Uterus (tissue), 4 donors: Measurements from ENCODE around the gene FAM83B. TPM values are rescaled to one million over a fixed set of nuclear protein-coding genes. Genes with fewer than 3 reads are reported as not detected.
"Not testable (repeated sequence)": the region's sequence is repeated elsewhere in the genome, so short reads cannot be mapped to it uniquely, and the experiment has no call there.

Experiments used
- DNase-seq, 2 donors: peaks; one replicate each; pipeline ENCODE4 v3.0.0-alpha.2; 2019 to 2020
- H3K27ac ChIP-seq, 2 donors: fragments of 200-600 bp; sonication (generic); 1 replicate in 1 of 2; 2 replicates in 1 of 2; pipeline ENCODE4 v1.5.1; 2016 to 2018
- H3K27me3 ChIP-seq, 2 donors: fragments of 200-600 bp; sonication (generic); one replicate each; pipeline ENCODE4 v1.5.1; 2018 to 2019; ENCODE audit warnings: control low read depth in 1 of 2
- H3K36me3 ChIP-seq, 2 donors: fragments of 200-600 bp; sonication (generic); one replicate each; pipeline ENCODE4 v1.5.1; 2019; ENCODE audit warnings: control low read depth in 1 of 2
- H3K4me1 ChIP-seq, 2 donors: fragments of 200-600 bp; sonication (generic); one replicate each; pipeline ENCODE4 v1.5.1; 2018 to 2019; ENCODE audit warnings: control low read depth in 1 of 2
- H3K4me3 ChIP-seq, 2 donors: fragments of 200-600 bp; sonication (generic); 1 replicate in 1 of 2; 2 replicates in 1 of 2; pipeline ENCODE4 v1.5.1; 2018 to 2019; ENCODE audit warnings: mild to moderate bottlenecking in 1 of 2
- H3K9me3 ChIP-seq, 2 donors: fragments of 200-600 bp; sonication (generic); one replicate each; pipeline ENCODE4 v1.5.1; 2019; ENCODE audit warnings: control low read depth in 1 of 2
- CTCF ChIP-seq, 4 experiments: fragments of 200-600 bp in 2 of 4; fragments of 450-650 bp in 2 of 4; sonication (generic) in 2 of 4; IDR thresholded peaks; one replicate each; pipeline ENCODE4 v1.5.1; 2016 to 2019; ENCODE audit warnings: antibody characterized with exemption in 4 of 4, mild to moderate bottlenecking in 2 of 4, moderate library complexity in 1 of 4
- POLR2A ChIP-seq, 2 donors: fragments of 450-650 bp; IDR thresholded peaks; one replicate each; pipeline ENCODE4 v1.6.1; 2016; ENCODE audit warnings: antibody characterized with exemption in 2 of 2, mild to moderate bottlenecking in 1 of 2, moderate library complexity in 1 of 2
- intact Hi-C: fragments of 100-400 bp; cut with DNase I; formaldehyde crosslinking; loops from one replicate; pipeline ENCODE4 v1.15.1; 2023; ENCODE audit warnings: low total_unique reads
- total RNA-seq, 4 donors: library from RNA; depleted of rRNA in 3 of 4; stranded (reverse); fragments of >200 nt in 3 of 4; gene quantifications; one replicate each; pipeline versions ENCODE4 v1.1.0 to v1.2.4, GENCODE V29; 2014 to 2023
- donor health status: DM: yes; HTN: yes; CAD: no.

FAM83B gene
- total RNA-seq, 4 donors from 2014 or later: 0.27 to 3.6 (median 0.29) TPM; not detected in 1

- DNase-seq: no peak
- intact Hi-C loops: no loop called here
- H3K4me1 ChIP-seq: no peaks in the 10 kb centered on the region
- TF ChIP-seq CTCF (IDR thresholded peaks at IDR 0.05) (no peak), POLR2A (IDR thresholded peaks at IDR 0.05) (no peak)
- no peaks in the 10 kb centered on the region for H3K27me3 ChIP-seq
- H3K27ac ChIP-seq: no peak overlapping the region
- no peaks in the 10 kb centered on the region for H3K9me3 ChIP-seq
- no peak overlapping the region for H3K4me3 ChIP-seq
- no peaks in the 10 kb centered on the region for H3K36me3 ChIP-seq
Measured at GRCh38 chr6:54932622-54933021, 86.1 kb downstream of the FAM83B start.

- Histone ChIP-seq H3K27me3 (no peaks in the 10 kb centered on the region), H3K36me3 (no peaks in the 10 kb centered on the region), H3K4me1 (no peaks in the 10 kb centered on the region), H3K4me3 (no peak overlapping the region), H3K9me3 (no peaks in the 10 kb centered on the region), H3K27ac (no peak overlapping the region)
- TF ChIP-seq CTCF (IDR thresholded peaks at IDR 0.05) (no peak), POLR2A (IDR thresholded peaks at IDR 0.05) (no peak)
- intact Hi-C loops: no loop called here
- no peak for DNase-seq
Measured at GRCh38 chr6:54935739-54936138, 89.2 kb downstream of the FAM83B start.

GRCh38 chr6:54937371-54937770 lies 90.8 kb downstream of the FAM83B start:
- Histone ChIP-seq H3K4me1 (no peaks in the 10 kb centered on the region), H3K27ac (no peak overlapping the region), H3K27me3 (no peaks in the 10 kb centered on the region), H3K36me3 (no peaks in the 10 kb centered on the region), H3K9me3 (no peaks in the 10 kb centered on the region), H3K4me3 (no peak overlapping the region)
- DNase-seq: no peak
- TF ChIP-seq POLR2A (IDR thresholded peaks at IDR 0.05): no peak
- intact Hi-C loops: no loop called here

- intact Hi-C loops: no loop called here
- Histone ChIP-seq H3K36me3 (no peaks in the 10 kb centered on the region), H3K4me1 (no peaks in the 10 kb centered on the region), H3K9me3 (peaks cover 0 to 5% of the 10 kb centered on the region in 2 donors), H3K27me3 (no peaks in the 10 kb centered on the region), H3K27ac (no peak overlapping the region), H3K4me3 (no peak overlapping the region)
- TF ChIP-seq POLR2A (IDR thresholded peaks at IDR 0.05) (no peak), CTCF (IDR thresholded peaks at IDR 0.05) (no peak)
- no peak for DNase-seq
Measured at GRCh38 chr6:54957698-54958097, 111.1 kb downstream of the FAM83B start.

GRCh38 chr6:54958446-54958845 lies 111.9 kb downstream of the FAM83B start:
- Histone ChIP-seq H3K4me3 (no peak overlapping the region), H3K36me3 (no peaks in the 10 kb centered on the region), H3K27me3 (no peaks in the 10 kb centered on the region), H3K27ac (no peak overlapping the region), H3K4me1 (no peaks in the 10 kb centered on the region), H3K9me3 (peaks cover 0 to 5% of the 10 kb centered on the region in 2 donors)
- DNase-seq: no peak
- TF ChIP-seq POLR2A (IDR thresholded peaks at IDR 0.05): no peak
- intact Hi-C loops: no loop called here

GRCh38 chr6:54959820-54960219 lies 113.2 kb downstream of the FAM83B start:
- no peak overlapping the region for H3K4me3 ChIP-seq
- TF ChIP-seq CTCF (IDR thresholded peaks at IDR 0.05): no peak
- no peak for DNase-seq
- H3K27ac ChIP-seq: no peak overlapping the region
- H3K4me1 ChIP-seq: no peaks in the 10 kb centered on the region
- H3K36me3 ChIP-seq: no peaks in the 10 kb centered on the region
- intact Hi-C loops: no loop called here
- H3K9me3 ChIP-seq: peaks cover 0 to 5% of the 10 kb centered on the region in 2 donors
- H3K27me3 ChIP-seq: no peaks in the 10 kb centered on the region

GRCh38 chr6:54961372-54961771 lies 114.8 kb downstream of the FAM83B start:
- DNase-seq, H3K27ac ChIP-seq, H3K9me3 ChIP-seq, H3K27me3 ChIP-seq, H3K4me3 ChIP-seq, H3K36me3 ChIP-seq, H3K4me1 ChIP-seq, intact Hi-C loops: not testable (repeated sequence)
